Measurements from ENCODE around the gene KARS1.

The KARS1 gene

GRCh38 chr16:75590920-75591843, 56.3 kb downstream of the KARS1 start:
- TF ChIP-seq CTCF (IDR thresholded peaks at IDR 0.05; ENCODE audit: low read depth, low read length), result no peak
- no peak overlapping the region for H3K4me3 ChIP-seq (ENCODE audit: low read depth, low read length)
- 0 out of 2 replicates have a peak, but pooled peaks cover 4% of the 10 kb centered on the region for H3K36me3 ChIP-seq
- H3K27ac ChIP-seq, result no peak overlapping the region
- H3K27me3 ChIP-seq (ENCODE audit: insufficient read depth, low read depth, severe bottlenecking), result no peaks in the 10 kb centered on the region
- DNase-seq, result no peak
- no peaks in the 10 kb centered on the region for H3K9me3 ChIP-seq (ENCODE audit: severe bottlenecking)

- 0 out of 2 replicates have a peak, but pooled peaks cover 4% of the 10 kb centered on the region for H3K36me3 ChIP-seq
These were observed 58.2 kb downstream of the KARS1 start for GRCh38 chr16:75589306-75589705.

GRCh38 chr16:75588716-75589115, 58.7 kb downstream of the KARS1 start:
- Histone ChIP-seq H3K9me3 (ENCODE audit: severe bottlenecking) (no peaks in the 10 kb centered on the region), H3K36me3 (0 out of 2 replicates have a peak, but pooled peaks cover under 1% of the 10 kb centered on the region), H3K27ac (no peak overlapping the region), H3K27me3 (ENCODE audit: insufficient read depth, low read depth, severe bottlenecking) (no peaks in the 10 kb centered on the region), H3K4me3 (ENCODE audit: low read depth, low read length) (no peak overlapping the region)
- DNase-seq, result no peak
- TF ChIP-seq CTCF (IDR thresholded peaks at IDR 0.05; ENCODE audit: low read depth, low read length), result no peak

More at GRCh38 chr16:75589306-75589705, 58.2 kb downstream of the KARS1 start:
- Histone ChIP-seq H3K4me3 (ENCODE audit: low read depth, low read length) (no peak overlapping the region), H3K9me3 (ENCODE audit: severe bottlenecking) (no peaks in the 10 kb centered on the region), H3K27ac (no peak overlapping the region), H3K27me3 (ENCODE audit: insufficient read depth, low read depth, severe bottlenecking) (no peaks in the 10 kb centered on the region)
- no peak for TF ChIP-seq CTCF (IDR thresholded peaks at IDR 0.05; ENCODE audit: low read depth, low read length)
- DNase-seq, result no peak

- no peak for TF ChIP-seq CTCF (IDR thresholded peaks at IDR 0.05; ENCODE audit: low read depth, low read length)
- no peak overlapping the region for H3K4me3 ChIP-seq (ENCODE audit: low read depth, low read length)
- H3K36me3 ChIP-seq, result peaks cover 16% of the 10 kb centered on the region
- DNase-seq, result no peak
- no peak overlapping the region for H3K27ac ChIP-seq
- H3K27me3 ChIP-seq (ENCODE audit: insufficient read depth, low read depth, severe bottlenecking), result no peaks in the 10 kb centered on the region
- no peaks in the 10 kb centered on the region for H3K9me3 ChIP-seq (ENCODE audit: severe bottlenecking)
These were observed 63.4 kb downstream of the KARS1 start for GRCh38 chr16:75584108-75584507.

- Histone ChIP-seq H3K27ac (no peak overlapping the region), H3K4me3 (ENCODE audit: low read depth, low read length) (no peak overlapping the region), H3K36me3 (peaks cover 61% of the 10 kb centered on the region), H3K9me3 (ENCODE audit: severe bottlenecking) (no peaks in the 10 kb centered on the region), H3K27me3 (ENCODE audit: insufficient read depth, low read depth, severe bottlenecking) (no peaks in the 10 kb centered on the region)
- no peak for DNase-seq
- TF ChIP-seq CTCF (IDR thresholded peaks at IDR 0.05; ENCODE audit: low read depth, low read length), result no peak
These were observed 68.1 kb downstream of the KARS1 start for GRCh38 chr16:75579281-75579834.

Data from WERI-Rb-1 (cell line).